D721Med (cell line): ENCODE data around the gene FN3K.

Experiments used
- DNase-seq: peaks from one replicate; pipeline ENCODE4 v3.0.0; 2011; ENCODE audit warnings: low spot score; ENCODE audit not compliant: insufficient read length
- FAIRE-seq: peaks from 2 replicates; lab custom pipeline; 2011; peaks lifted over from hg19 to GRCh38; lab: Jason Lieb, UNC
- CTCF ChIP-seq: IDR thresholded peaks from 2 replicates; pipeline ENCODE4 v1.5.1; 2012; ENCODE audit warnings: mild to moderate bottlenecking, control low read depth; ENCODE audit not compliant: insufficient read depth; ENCODE audit errors: missing control alignments

FN3K gene

DNA sequence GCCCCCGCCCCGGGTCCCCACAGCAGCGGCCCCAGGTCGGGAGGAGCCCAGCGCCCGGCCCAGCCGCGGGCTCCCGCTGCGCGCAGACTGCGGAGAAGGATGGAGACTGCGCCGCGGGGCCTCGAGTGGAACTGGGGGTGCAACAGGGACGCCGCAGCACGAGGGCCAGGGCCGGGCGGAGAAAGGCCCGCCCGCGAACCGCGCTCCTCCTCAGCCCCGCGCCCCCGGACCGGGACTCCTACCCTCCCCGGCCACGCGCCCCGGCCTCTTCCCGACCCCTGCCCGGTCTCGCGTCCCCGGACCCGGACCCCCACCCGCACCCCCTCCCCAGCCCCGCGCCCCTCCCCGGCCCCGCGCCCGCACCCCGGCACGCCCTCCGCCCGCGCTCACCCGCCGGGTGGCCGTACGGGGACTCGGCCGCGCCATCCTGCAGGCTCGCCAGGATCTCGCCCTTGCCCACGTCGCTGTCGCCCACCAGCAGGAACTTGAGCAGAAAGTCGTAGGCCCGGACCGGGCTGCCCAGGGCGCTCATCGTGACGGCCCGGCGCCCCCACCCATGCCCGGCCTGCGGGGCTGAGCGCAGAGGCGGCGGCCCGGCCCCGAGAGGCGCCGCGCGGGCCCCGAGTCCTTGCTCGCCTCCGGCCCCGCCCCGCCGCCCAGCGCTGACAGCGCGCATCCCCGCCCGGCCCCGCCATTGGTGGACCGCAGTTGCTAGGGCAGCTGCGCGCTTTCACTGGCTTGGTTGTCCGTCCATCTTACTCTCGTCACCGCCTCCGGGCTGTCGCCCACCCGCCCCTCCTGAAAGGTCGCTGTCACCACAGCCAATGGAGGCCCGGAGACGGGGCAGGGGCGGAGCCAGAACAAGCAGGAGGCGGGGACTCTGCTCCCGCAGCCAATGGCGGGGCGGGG, 37.1 kb upstream of the FN3K start, which contains the start of gene RAB40B:
RAB40B (minus strand) TSS at position 634 of the 909 bp plus-strand sequence; CDS start at position 532, 102 bp downstream.
- TF ChIP-seq CTCF, result no peak
- FAIRE-seq (no peak), DNase-seq (peak; percentile 97)

GRCh38 chr17:82698974-82699442, 36.4 kb upstream of the FN3K start:
- no peak for TF ChIP-seq CTCF
- no peak for FAIRE-seq

GRCh38 chr17:82699551-82699950, 35.9 kb upstream of the FN3K start:
- no peak for FAIRE-seq
- DNase-seq, result no peak

More at GRCh38 chr17:82698974-82699442, 36.4 kb upstream of the FN3K start:
- DNase-seq, result no peak

DNA sequence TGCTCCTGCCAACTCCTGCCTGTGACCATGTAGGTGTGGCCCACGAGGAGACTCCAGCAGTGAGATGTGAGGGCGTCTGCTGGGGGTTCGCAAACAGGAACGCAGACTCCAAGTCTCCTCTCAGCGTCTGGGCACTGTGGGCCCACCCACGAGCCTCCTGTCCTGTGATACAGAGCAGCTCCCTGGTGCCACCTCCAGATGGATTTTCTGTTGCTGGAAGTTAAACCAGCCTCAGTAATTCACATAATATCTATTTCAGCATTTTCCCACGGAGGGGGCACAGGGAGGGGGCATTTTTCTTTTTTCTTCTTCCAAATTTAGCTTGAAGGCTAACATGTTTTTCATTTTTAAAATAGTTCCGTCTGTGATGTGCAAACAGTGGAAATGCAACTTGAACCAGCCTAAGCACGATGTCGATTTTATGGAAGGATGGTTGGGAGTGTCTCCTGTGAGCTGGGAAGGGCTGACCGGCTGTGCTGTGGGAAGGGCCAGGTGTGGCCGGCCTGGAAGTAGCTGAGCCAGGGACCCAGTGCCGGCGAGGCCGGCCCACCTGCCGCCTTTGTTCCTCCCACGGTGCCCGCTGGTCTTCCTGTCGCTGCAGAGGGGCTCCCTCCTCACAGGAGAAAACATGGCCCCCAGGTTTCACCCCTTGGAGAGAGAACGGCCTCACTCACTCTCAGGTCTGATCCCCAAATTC, 33.0 kb upstream of the FN3K start:
- DNase-seq, result no peak
- FAIRE-seq, result no peak
- TF ChIP-seq CTCF, result no peak

More at GRCh38 chr17:82699551-82699950, 35.9 kb upstream of the FN3K start:
- no peak for TF ChIP-seq CTCF

DNA sequence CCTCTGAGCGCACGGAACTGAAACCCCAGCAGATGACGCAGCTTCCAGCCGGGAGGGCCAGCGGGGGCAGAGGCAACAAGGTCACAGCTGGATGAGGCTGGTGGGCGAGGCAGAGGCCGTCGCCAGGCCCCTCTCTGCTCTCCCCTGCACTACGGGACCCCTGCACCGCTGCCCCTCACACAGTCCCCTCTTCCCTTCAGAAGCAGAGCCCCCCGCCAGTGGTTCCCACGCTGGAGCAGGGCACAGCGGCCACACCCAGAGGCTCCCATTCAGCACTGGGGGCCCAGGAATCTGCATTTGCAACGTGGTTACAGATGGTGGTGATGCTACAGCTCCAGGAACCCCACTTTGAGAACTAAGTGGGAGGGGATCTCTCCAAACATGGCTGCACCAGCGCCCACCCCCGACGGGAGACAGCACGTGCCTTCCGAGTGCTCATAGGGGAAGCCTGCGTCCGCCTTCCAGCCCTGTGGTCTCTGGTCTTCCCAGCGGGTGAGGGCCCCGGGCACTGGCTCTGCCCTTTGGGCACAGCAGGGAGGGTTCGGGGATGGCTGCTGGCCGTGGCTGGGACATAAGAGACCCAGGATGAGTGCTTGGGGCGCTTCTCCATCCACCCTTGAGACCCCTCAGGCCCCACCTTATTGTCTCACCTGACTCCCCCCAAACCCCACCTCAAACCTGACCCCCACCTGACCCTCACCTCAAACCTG, 32.2 kb upstream of the FN3K start:
- no peak for TF ChIP-seq CTCF
- DNase-seq (no peak), FAIRE-seq (no peak)

DNA sequence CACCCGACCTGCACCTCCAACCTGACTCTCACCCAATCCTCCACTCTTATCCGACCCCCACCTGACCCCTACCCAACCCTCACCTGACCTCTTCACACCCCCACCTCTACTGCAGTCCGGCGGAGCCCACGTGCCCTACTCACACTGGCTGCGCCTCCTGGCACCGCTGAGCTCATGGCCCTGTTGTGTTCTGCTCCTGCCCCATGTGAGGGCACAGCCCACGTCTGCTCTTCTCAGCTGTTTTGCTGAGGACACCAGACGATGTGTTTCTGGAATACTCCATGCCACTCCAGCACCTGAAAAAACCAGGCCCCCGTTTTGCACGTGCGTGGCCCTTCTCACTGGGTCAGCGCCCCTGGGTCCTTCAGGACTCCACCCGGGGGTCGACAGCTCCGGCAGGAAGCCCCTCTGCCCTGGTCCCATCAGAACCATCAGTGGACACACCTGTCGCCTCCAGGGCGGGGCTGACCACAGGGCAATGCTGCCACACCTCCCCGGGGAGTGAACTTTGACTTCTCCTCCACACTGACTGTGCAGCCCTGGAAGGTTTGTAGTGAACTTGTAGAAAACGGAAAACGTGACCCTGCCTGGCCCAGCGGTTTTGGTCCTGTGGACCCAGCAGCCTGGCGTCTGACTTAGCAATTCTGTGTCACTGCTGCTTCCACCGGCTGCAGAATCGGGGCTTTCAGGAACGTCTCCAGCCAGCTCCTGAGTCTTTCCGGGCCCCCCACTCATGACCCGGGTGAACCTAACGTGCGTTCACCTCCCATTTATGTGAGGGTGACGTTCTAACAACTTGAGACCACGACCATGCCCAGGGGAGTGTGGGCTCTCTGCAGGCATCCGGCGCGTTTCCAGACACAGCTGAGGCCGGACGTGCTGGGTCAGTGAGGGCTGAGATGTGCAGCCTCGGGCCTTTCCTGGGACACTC, 31.2 kb upstream of the FN3K start:
- TF ChIP-seq CTCF, result no peak
- DNase-seq (no peak), FAIRE-seq (no peak)
